Hematopoietic multipotent progenitor cell (in vitro differentiated cells): ENCODE measurements around the gene SPEG. TPM values are rescaled to one million over a fixed set of nuclear protein-coding genes. Genes with fewer than 3 reads are reported as not detected.

Experiments used
- DNase-seq, 3 donors: peaks; one replicate each; pipeline ENCODE4 v3.0.0-alpha.2; 2011 to 2015; ENCODE audit warnings: low read depth in 2 of 3, low spot score in 2 of 3
- total RNA-seq: library from RNA; depleted of rRNA; stranded (reverse); fragments of >200 nt; gene quantifications from one replicate; pipeline ENCODE4 v1.2.3, GENCODE V29; 2012

The SPEG gene
- total RNA-seq, 1 donor: 0.81 TPM

DNA sequence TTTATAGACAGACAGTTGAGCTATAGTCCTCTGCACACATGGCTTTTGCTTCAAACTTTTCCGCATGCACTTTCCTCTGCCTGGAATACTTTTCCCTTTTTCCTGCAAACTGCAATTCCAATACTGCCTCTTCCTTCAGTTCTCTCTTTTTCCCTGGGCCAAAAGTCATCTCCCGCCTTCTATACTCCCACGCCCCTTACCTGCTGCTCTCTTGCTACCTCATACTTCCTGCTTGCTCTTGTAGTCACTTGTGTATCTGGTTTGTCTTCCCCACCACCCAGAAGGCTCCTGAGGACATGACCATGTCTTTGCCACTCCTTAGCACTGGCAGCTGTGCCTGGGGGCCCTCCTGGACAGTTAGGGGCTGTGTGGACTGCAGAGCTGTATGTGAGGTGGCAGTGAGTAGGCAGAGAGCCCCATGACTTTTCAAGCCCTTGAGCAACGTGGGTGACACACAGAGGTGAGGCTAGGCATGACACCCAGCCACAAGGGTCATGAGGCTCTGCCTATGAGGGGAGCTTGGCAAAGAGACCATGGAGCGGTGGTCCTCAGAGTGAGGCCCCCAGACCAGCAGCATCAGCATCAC, 23.2 kb downstream of the SPEG start:
- DNase-seq: peak in 2 of 3 donors; percentile 33 to 56

DNA sequence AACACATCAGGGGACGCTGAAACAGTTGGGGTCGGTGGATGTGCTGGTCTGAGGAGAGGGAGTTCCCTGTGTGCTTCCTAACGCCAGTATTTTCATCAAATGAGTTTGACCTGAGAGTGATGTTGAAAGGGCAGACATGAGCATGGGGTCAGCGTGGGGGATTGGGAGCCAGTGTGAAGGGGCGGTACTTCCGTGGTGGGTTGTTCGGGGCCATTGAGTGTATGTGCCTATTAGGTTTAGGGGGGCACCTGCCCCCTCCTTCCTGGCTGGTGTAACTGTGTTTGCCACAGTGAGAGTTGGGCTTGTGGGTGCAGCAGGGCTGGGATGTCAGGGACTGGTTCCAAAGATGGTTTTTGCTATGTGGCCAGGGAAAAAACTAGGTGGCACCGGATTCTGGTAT, 24.4 kb downstream of the SPEG start:
- no peak for DNase-seq

DNA sequence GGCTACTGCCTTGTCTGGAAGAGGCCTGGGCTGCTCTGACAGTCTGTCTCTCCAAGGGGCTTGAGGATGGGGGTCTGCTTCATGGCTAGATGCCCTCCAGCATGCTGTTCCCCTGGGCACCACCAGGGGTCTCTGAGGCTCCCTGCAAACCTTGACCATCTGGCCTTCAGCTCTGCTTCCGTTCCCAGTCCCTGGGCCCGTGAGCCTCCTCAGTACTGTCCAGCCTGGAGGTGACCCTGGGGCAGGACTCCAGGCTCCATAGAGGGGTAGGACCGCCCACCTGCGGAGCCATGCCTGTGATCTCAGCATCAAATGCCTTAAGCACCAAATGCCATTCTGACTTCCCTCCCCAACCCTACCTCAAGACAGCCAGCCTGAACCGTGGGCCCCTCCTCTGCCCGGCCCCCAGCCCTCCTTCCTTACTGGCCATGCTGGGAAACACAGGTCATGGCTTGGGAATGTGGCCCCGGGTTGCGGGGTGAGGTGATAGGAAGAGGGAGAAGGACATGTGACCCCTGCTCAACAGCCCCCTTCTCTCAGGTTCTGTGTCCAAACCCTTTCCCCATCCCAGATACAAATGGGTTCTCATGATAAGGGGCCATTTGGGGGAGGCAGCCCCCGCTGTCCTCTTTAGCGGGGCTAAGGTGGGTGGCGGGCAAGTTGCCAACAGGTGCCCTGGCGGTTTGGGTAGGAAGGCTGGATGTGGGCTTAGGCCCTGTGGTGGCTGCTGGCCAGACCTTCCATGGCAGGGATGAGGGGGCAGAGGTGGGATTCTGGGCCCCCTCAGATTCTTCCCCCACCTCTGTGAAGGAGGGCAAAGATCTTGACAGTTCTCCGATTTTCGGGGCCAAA, 25.0 kb downstream of the SPEG start:
- DNase-seq: no peak

DNA sequence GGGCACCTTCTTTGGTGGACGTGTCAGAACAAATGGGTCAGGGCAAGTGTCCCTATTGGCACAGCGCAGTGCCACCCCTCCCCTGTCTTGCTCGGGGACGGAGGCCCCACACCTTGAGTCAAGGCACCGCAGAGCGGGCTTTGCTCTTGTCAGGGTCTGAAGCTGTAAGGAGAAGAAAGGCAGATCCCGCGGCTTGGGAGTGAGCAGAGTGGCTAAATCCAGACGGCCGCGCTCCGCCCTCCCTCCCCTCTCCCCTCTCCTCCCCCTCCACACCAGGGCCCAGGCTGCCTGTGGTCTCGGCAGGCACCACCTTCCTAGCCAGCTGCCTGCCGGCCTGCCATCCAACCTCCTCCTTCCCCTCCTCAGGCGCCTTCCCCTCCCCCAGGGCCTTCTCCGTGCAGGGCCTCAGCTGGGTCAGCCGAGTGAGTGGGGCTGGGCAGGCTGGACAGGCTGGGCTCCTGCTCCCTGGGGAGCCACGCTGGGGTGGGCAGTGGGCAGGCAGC, 25.8 kb downstream of the SPEG start:
- no peak for DNase-seq

DNA sequence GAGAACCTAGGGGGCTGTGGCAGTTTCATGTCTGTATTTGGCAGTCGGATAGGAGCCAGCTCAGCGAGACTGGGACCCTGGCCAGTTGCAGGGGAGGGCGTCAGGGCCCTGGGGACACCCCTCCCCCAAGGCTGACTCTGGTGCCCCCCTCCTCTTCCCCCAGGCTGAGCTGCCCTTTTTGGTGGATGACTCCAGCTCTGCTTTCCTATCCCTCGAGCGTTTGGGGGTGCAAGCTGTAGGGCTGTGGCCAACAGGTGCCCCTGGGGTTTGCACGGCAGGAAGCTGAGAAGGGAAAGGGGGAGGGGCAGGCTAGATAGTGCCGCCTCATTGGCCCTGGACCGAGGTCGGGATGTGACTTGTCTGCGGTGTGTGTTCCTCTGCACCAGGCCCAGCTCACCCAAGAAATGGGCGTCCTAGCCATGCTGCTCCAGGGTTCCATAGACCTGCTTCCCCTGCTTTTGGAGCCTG, 26.4 kb downstream of the SPEG start:
- no peak for DNase-seq

DNA sequence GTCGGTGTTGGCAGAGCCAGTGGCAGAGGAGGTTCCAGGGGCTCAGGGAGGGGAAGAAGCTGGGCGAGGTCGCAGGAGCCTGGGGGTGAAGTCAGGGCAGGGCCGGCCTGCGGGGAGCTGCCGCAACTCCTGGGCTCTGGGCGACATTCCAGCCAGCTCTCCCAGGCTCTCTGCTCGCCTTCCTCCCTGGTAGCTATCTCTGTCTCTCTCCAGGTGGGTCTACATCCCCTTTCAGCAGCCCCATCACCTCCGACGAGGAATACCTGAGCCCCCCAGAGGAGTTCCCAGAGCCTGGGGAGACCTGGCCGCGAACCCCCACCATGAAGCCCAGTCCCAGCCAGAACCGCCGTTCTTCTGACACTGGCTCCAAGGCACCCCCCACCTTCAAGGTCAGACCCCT, 27.0 kb downstream of the SPEG start:
- DNase-seq: no peak

DNA sequence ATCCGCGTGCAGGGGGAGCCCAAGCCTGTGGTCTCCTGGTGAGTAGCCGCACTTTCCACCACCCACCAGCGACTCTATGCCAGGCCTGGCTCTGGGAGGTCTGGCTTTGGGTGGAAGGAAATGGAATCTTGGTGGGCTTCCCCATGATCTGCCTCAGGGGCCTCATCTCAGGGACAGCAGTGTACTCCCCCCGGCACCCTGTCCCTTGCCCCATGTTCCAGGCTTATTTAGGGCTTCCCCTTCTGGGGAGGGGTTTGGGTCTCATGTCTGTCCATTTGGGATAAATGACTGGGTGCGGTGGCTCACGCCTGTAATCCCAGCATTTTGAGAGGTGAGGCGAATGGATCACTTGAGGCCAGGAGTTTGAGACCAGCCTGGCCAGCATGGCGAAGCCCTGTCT, 27.7 kb downstream of the SPEG start:
- DNase-seq: no peak

DNA sequence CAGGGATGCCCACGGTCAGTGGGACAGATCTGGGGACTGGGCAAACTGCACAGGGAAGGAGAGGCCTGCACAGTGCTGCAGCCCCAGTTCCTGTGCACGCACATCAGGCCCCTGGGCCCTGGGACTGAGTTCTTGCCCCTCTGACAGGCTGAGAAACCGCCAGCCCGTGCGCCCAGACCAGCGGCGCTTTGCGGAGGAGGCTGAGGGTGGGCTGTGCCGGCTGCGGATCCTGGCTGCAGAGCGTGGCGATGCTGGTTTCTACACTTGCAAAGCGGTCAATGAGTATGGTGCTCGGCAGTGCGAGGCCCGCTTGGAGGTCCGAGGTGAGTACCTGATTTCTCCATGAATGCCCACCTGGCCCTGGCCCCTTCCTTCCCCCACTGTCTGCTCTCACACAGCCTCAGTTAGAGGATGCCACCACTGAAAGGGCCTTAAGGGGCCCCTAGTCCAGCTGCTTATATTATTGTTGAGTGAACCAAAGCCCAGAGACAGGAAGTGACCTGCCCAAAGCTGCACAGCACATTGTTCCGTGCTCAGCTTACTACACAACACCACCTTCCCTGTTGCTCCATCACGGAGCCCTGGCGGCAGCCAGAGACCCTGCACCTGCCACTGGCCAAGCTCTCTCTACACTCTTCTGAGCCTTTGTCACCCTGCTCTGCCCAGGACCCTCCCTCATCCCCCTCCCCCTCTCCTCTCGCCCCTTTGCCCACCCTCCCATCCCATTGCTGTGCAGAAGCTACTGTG, 29.8 kb downstream of the SPEG start:
- DNase-seq: no peak

DNA sequence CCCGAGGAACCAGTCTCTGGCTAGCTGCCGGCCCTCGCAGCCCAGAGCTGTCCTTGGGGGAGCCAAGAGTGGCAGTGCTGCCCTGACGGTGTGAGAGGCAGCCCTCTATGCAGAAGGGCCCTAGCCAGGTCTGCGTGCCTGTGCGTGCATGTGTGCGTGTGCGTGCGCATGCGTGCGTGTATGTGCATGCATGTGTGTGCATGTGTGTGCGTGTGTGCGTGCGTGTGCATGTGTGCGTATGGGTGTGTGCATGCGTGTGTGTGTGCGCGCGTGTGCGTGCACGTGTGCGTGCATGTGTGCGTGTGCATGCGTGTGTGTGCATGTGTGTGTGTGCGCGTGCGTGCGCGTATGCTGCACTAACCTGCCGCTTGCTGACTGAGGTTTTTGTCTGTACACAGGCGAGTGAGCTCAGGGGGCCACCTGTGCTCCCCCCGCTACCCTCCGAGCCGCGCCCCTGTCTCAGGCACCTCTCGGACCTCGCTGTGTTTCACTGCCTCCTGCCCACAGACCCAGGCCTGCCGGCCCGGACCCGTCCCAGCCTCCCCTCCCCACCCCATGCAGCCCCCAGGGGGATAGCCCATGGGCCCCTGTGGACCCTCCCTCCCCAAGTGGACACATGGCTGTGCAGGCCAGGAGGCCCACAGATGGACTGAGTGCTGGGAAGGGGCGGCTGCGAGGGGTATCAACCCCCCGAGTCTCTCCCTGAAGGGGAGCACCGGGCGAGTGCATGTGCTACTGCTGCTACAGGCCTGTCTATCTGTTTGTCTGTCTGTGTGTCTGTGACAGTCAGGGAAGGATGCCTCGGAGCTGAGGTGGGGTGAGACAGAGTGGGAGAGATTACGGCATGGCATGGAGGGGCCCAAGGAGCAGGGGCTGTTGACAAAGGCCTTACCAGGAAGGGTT, 31.3 kb downstream of the SPEG start:
- DNase-seq: no peak

DNA sequence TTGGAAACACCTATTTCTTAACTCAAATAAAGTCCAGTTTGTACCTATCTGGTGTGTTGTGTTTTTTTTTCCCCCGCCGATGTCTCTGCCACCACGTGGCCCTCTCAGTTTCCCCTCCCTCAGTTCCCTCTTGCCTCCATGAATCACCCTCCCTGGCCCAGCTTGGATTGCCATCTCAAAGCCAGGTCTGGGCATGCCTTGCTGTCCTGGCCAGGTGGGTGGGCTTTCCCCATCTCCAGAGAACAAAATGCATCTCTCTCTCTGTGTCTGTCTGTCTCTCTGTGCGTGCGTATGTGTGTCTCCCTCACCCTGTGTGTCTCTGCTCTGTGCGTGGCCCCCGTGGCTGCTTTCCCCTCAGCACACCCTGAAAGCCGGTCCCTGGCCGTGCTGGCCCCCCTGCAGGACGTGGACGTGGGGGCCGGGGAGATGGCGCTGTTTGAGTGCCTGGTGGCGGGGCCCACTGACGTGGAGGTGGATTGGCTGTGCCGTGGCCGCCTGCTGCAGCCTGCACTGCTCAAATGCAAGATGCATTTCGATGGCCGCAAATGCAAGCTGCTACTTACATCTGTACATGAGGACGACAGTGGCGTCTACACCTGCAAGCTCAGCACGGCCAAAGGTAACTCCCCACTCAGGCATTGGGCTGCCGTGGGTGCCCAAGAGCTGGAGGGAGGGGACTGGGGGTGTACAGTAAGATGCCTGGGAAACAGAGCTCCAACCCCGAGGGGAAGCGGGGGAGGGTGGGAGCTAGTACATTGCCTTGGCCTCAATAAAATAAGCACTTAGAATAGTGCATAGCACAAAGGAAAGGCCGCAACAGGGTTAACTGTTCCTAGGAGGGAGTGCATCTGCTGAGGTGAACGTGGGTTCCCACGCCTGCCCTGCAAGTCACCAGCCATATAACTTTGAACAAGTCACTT, 32.4 kb downstream of the SPEG start:
- no peak for DNase-seq

DNA sequence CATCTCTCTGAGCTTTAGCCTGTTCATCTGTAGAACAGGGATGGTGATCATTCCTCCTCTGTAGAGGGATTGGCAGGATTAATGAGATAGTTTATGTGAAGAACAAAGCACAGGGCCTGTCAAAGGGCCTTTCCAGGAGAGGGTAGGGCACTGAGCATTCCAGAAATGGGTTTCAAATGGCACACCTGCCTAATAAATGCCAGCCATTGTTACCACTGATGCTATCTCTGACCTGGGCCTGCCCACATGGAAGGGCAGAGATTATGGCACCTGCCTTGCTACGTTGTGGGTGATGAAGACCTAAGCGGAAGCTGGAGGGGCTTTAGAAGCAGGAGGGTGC, 33.1 kb downstream of the SPEG start:
- DNase-seq: no peak

DNA sequence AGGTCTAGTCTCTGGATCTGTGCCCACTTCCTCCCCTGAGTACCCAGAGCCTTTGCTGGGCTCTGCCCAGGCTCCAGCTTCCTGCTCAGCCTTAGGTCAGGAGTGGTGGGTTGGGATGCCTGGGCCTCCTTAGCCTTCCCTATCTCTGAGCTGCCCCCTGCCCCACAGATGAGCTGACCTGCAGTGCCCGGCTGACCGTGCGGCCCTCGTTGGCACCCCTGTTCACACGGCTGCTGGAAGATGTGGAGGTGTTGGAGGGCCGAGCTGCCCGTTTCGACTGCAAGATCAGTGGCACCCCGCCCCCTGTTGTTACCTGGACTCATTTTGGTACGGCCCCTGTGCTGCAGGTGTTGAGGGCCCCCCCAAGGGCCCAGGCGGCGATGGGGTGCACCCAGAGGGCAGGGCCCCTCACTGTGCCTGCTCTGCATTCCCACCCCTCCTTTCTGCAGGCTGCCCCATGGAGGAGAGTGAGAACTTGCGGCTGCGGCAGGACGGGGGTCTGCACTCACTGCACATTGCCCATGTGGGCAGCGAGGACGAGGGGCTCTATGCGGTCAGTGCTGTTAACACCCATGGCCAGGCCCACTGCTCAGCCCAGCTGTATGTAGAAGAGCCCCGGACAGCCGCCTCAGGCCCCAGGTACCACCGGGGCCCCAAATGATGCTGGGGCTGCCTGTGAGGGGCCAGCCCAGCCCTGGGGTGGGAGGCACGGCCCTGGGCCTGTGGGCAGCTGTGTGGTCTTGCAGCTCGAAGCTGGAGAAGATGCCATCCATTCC, 34.0 kb downstream of the SPEG start:
- DNase-seq: no peak

DNA sequence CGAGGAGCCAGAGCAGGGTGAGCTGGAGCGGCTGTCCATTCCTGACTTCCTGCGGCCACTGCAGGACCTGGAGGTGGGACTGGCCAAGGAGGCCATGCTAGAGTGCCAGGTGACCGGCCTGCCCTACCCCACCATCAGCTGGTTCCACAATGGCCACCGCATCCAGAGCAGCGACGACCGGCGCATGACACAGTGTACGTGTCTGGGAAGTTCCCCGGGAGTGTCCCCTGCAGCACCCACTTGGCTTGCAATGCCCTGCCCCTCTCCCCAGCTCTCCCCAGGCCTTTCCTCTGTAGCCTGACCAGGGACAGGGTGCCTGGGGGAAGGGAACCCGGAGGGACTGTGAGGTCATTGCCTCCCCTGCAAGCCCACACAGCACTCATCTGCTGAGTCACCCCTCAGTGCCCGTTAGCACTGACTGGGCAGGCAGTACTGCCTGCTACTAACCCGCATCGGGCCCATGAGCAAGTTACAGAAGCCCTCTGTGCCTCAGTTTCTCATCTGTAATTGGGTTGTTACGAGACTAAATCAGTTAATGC, 34.6 kb downstream of the SPEG start:
- DNase-seq: no peak

DNA sequence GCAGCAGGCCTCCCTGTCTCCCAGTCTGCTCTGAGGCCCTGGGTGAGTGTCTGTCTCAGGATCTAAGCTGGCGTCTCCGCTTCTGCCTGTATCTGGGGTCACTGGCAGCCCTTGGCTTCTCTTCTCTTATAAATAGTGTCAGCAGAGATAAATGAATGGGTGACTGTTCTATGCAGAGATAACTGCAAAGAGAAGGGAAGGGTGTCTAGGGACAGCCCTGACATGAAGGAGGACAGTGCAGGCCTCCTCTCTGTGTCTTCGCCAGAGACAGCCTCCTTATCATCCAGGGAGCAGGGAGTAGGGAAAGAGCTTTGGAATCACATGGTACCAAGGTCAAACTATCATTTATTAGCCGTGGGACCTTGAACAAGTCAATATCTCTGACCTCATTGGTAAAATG, 35.8 kb downstream of the SPEG start:
- no peak for DNase-seq

DNA sequence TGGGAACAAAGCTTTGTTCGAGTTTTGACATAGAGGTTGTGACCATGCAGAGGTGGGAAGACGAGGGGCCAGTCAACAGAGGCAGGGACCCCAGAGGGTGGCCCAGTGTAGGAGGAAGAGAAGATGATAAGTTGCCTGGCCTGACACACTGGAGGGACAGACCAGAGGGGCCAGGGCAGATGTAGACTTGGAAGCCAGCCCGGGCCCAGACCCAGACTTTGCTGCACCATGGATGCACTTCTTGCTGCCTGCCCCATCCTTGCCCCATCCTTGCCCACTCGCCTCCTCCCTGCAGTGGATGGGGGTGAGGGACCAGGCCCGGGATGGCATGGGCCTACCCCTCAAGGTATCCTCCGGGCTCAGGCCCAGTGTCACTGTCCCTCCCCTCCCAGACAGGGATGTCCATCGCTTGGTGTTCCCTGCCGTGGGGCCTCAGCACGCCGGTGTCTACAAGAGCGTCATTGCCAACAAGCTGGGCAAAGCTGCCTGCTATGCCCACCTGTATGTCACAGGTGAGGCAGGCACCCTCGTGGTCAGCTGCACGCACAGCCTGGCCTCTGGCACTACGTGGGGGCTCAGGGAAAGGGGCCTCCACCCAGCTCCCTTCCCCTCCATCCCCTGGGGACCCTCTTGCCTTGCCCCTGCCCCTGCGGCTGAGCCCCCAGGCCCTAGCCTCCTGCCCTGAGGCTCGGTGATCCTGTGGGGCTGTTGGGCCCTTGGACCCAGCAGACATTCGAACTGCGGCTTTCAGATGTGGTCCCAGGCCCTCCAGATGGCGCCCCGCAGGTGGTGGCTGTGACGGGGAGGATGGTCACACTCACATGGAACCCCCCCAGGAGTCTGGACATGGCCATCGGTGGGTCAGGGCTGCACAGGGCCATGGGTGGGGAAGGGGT, 37.1 kb downstream of the SPEG start:
- DNase-seq: no peak

DNA sequence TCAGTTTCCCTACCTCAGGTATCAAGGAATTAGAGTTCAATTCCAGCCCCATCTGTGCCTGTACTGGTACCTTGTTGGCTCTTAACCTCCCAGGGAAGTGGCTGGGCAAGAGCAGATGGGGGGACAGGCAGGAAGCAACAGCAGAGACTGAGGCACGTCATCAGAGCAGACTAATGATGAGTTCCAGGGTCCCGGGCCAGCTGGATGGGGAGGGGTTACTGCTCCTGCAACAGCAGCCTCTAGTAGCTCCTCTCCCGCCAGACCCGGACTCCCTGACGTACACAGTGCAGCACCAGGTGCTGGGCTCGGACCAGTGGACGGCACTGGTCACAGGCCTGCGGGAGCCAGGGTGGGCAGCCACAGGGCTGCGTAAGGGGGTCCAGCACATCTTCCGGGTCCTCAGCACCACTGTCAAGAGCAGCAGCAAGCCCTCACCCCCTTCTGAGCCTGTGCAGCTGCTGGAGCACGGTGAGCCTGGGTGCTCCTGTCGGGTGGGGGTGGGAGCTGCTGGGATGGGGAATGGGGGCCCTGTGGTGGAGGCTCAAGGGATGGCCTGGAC, 38.1 kb downstream of the SPEG start:
- no peak for DNase-seq

DNA sequence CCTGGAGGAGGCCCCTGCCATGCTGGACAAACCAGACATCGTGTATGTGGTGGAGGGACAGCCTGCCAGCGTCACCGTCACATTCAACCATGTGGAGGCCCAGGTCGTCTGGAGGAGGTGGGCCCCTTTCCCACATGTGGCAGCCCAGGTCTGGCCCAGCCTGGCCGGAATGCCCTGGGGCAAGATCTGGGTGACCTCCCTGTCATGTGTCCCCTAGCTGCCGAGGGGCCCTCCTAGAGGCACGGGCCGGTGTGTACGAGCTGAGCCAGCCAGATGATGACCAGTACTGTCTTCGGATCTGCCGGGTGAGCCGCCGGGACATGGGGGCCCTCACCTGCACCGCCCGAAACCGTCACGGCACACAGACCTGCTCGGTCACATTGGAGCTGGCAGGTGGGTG, 38.9 kb downstream of the SPEG start:
- DNase-seq: no peak
